ENCODE data around the gene SFMBT2.

The SFMBT2 gene

DNA sequence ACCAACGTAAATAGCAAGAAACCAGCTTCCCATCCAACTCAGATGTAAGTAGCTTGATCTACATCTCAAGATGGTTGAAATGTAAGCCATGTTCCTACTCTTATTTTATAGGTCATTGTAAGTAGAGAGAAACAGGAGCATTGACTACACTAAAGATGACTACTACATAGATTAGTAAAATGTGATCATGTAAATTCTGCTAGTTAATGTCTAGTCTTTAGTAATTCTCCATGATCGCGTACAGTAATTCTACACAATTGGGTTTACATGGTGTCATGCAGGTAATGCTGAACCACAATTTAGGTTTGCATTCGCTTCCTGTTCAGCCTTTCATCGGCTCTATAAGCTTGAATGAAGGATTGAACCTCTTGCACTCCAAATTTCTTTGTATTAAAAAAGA, 14.9 kb upstream of the SFMBT2 start:
- DNase-seq = no peak

DNA sequence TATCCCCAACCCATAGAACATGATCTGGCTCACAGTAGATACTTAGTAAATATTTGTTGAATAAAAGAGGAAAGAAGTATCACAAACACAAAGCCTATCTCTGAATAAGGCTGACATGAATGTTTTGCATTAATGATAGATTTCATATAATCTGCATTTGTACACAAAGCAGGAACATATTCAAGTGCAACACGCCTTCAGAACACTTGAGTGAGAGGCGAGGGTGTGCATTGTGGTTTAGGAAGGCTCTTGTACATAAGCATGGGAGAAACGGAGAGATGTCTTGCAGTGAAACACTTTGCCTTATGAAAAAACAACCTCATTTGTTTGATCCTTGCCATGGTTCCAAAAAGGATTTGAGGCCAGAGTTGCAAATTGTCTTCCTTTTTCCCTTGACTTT, 14.1 kb upstream of the SFMBT2 start:
- DNase-seq = no peak

DNA sequence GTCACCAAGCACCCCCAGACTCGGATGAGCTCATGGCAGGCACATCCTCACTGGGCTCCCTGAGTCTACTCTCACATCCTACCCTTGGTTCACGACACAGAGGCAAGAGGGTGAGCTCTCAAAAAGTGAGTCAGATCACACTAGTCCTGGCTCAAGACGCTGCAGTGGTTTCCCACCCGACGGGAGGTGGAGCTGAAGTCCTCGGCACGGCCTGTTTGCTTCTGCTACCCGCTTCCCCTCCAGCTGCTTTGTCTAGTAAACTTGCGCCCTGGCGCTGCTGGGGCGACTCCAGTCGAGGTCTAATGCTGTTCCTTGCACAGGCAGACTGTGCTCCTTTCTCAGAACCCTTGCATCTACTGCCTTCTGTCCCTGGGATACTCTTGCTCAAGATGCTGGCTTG, 13.5 kb upstream of the SFMBT2 start:
- DNase-seq = peak in 2 of 51 donors; percentile 11 to 32

DNA sequence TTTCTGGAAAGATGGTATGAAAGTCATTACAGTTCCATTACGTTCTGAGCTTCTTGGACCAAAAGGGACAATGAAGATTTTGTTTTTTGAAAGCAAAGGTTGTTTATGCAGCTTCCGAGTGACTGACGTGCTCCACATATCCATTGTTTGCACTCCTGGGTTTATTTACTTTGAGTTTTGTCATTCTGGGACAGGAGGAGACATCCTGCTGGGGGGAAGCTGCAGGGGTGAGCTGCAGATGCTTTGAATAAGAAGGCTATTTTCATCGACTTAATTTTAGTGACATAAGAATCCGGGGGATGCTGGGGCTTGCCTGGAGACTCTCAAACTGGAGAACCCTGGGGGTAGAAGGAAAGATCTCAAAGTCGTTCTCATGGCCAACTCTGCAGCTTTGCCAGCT, 12.7 kb upstream of the SFMBT2 start:
- DNase-seq = no peak

DNA sequence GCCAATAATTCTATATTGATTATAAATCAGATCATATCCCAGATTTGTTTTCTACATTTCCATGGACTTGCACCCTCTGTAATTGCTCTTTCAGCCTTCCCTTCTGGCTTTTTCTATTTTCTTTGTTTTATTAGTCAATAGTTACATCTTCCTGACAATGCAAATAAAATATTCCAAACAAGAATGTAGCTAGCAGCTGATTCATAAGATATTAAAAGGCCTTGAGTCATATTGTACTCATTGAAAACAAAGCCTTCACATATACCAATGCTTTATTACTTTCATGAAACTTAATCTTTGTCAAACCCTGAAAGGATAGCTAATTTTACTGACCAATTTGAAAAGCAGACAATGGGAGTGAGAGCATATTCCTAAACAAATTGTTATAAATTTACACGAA, 10.7 kb upstream of the SFMBT2 start:
- no peak for DNase-seq

DNA sequence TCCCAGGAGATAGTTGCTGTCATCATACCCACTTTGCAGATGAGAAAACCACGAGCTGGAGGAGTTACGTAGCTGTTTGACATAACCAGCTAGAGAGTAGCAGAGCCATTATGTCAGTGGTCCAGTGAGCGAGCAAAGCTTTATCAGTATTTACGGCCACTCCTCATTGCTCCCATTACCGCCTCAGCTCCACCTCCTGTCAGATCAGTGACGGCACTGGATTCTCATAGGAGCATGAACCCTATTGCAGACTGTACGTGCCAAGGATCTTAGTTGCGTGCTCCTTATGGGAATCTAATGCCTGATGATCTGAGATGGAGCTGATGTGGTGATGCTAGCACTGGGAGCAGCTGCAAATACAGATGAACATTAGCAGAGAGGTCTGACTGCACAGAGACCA, 9.2 kb upstream of the SFMBT2 start:
- DNase-seq = no peak

DNA sequence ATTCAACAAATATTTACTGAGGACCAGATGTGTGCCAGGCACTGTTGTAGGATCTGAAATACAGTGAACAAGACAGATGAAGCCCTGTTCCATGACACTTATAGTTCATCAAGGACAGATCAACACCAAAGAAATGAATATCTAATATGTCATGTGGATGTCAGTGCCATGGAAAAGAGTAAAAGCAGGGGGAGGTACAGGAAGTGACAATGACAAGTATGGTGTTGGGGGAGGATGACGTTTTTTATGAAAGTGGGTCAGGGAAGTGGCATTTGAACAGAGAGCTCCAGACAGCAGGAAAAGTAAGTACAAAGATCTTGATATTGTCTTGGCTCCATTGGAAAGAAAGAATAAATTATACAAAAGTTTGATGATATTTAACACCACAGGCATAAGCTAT, 7.0 kb upstream of the SFMBT2 start:
- DNase-seq = no peak

DNA sequence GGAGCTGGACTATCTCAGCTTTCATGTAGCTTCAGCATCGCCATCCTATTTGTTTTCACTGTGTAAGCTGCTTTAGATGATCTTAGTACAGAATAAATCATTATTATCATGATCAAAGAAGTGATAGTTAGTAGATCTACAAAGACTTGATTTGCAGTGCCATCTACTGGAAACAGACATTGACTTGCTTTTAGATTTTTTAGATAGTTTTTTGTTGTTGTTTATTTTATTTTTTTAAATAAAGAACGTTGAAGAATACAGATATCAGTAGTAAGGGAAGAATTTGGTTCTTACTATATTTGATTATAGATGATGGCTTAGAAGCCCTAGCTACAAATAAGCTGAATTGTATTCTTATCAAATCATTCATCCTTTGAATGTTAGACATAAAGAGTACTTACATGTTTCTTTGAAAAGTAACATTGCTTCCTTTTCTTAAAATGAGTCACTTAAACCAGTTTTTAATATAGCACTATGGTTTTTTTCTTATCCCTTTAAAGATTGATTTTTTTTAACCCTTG, 6.3 kb upstream of the SFMBT2 start:
- DNase-seq = peak in 1 of 51 donors; percentile 49

DNA sequence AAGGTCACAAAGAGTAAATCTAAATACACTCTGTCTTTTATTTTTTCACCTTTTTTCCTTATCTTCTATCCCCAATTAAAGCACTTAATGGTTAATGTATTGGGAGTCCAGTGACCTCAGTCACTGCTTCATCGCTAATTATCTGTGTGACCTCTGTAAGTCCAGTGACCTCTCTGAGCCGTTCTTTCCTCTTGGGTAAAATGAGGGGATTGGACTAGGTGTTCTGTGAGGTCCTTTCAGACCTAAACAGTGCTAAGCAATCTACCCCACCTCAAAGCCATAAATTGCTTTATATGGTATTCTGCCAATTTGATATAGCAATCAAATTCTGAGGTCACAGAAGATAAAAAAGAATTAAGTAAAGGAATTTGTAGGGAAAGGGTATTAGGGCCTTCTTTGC, 3.9 kb upstream of the SFMBT2 start:
- DNase-seq = no peak

- peak in 7 of 51 donors; percentile 28 to 58 (median 37) for DNase-seq
Measured at GRCh38 chr10:7412928-7413282, 2.1 kb upstream of the SFMBT2 start.

- DNase-seq = peak in 48 of 51 donors; percentile 8 to 72 (median 50)
Measured at GRCh38 chr10:7412237-7412927, 1.5 kb upstream of the SFMBT2 start.

GRCh38 chr10:7411671-7412128, 866 bp upstream of the SFMBT2 start:
- DNase-seq = peak in 2 of 51 donors; percentile 42 to 44

GRCh38 chr10:7410301-7410861, 453 bp downstream of the SFMBT2 start:
- DNase-seq = peak in 12 of 51 donors; percentile 23 to 70 (median 42)

- peak in 9 of 51 donors; percentile 7 to 70 (median 38) for DNase-seq
Measured at GRCh38 chr10:7409732-7410168, 1.1 kb downstream of the SFMBT2 start.

- peak in 29 of 51 donors; percentile 20 to 84 (median 50) for DNase-seq
Measured at GRCh38 chr10:7409045-7409731, 1.6 kb downstream of the SFMBT2 start.

DNA sequence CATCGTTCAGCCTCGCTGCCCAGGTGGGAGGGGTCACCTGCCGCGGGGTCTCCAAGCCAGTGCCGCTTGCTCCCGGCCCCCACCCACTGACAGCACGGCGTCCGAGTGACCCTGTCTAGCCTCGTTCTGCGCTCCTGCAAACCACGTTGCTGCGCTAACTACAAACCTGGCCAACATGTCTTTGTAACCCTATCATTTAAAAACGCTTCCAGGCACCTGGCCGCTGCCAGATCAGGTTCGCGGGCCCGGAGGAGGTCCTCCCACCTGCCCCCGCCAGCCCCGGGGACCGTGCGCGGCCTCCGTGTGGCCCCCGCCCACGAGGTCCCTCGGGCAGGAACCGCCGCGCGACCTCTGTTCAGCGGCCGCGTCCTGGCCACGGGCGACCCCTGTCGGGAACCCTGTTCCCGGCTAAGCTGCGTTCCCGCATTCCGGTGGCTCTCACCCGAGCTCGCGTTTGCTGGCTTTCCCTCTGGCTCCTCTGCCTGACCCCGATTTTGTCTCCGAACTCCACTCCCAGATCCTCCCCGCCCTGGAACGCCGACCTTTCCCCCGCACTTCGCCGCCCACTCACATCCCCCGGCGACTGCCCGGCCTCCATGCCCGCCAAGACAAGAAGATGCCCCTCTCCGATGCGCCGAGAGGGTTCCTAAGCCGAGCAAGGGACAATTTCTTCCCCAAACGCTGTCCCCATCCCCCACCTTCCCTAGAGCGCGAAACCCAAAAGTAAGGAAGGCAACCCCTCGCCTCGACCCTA, 2.4 kb downstream of the SFMBT2 start:
- DNase-seq = peak in 49 of 51 donors; percentile 7 to 88 (median 61)

- DNase-seq = peak in 31 of 51 donors; percentile 11 to 74 (median 38)
Measured at GRCh38 chr10:7407368-7408290, 3.2 kb downstream of the SFMBT2 start.

DNA sequence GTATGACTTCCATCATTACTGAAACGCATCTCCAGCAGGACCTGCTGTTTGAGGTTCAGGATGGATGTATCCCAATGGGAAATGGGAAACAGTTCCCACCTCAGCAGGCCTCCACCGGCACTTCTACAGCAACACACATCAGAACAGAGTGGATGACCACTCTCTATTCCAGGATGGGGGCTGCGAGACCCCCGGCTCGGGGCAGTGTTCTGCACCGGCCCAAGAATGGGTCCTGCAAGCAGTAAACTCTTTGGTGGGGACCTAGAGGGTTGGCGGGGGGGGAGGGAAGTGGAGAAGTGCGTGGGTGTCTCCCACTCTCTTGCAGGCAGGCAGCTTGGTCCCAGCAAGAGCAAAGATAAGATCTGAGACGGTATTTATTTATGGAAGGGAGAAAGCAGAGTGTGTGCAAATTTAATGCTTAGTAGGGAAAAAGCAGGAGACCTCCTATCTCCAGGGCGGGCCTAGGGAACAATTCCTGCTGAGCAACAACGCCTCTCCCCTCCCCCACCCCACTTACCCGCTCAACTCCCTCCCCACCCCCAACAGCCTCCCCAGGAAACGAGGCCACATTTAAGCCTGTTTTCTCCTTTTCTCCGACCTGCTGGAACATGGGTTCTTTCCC, 4.0 kb downstream of the SFMBT2 start:
- no peak for DNase-seq

GRCh38 chr10:7405637-7406036, 5.2 kb downstream of the SFMBT2 start:
- DNase-seq = no peak

GRCh38 chr10:7403620-7404019, 7.2 kb downstream of the SFMBT2 start:
- no peak for DNase-seq

All from hypothalamus (tissue), 51 donors.